ENCODE results near the gene FLACC1. TPM values are rescaled to one million over a fixed set of nuclear protein-coding genes. Genes with fewer than 3 reads are reported as not detected.

The FLACC1 gene
- total and polyA plus RNA-seq, 9 of the 15 experiments (the other 6 are each of a cell fraction or from before 2014, with no cell fraction given) = 0.07 to 0.68 (median 0.22) TPM; not detected in 2

DNA sequence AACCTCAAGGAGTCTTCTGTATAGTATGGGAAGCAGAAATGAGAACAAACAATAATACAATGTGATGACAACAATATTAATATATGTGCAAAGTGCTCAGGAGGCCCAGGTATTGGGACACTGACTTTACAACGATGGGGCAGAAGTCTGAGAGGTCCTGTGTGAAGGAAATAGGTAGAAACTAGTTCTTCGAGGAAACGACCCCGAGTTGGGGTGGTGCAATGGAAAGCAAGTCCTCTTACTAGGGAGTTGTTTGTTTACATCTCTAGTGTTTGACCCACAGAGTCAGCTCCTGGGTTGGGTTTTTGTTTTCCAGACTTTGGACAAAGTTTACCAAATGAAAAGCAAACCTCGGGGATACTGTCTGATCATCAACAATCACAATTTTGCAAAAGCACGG lies 80.6 kb downstream of the FLACC1 start:
- POLR2A ChIA-PET = interaction anchor here (0.6 kb wide), 1 partner anchor 21 kb away, joined by 3 read pairs; no protein-coding TSS in a partner anchor
- FAIRE-seq = no peak
- Histone ChIP-seq H4K20me1 (replicated peaks; ENCODE audit: control insufficient read depth, insufficient read depth, low read length) (no peaks in the 10 kb centered on the region), H3K4me2 (ENCODE audit: insufficient read depth, low read length) (no peak overlapping the region), H3K27me3 (ENCODE audit: control insufficient read depth in 2 of 2, insufficient read depth in 2 of 2, low read length in 2 of 2) (no peaks in the 10 kb centered on the region), H3K79me2 (ENCODE audit: control insufficient read depth, insufficient read depth, low read length) (no peaks in the 10 kb centered on the region), H3K36me3 (ENCODE audit: control insufficient read depth, insufficient read depth, low read length) (peaks cover 67% of the 10 kb centered on the region; the same call in 2 of the 3 replicates), H2AFZ (ENCODE audit: low read depth, low read length) (no peak overlapping the region), H3K9me1 (ENCODE audit: control insufficient read depth, insufficient read depth, low read length) (no peaks in the 10 kb centered on the region), H3K9me3 (replicated peaks; ENCODE audit: control insufficient read depth, insufficient read depth, low read depth, low read length) (no peaks in the 10 kb centered on the region), H3K4me3 (no peak overlapping the region), H3K9ac (ENCODE audit: insufficient read depth in 1 of 2, low read depth in 2 of 2, low read length in 2 of 2) (no peak overlapping the region), H3K4me1 (replicated peaks in 1 of 2; ENCODE audit: control insufficient read depth in 2 of 2, insufficient read depth in 2 of 2, low read length in 2 of 2) (no peaks in the 10 kb centered on the region; a peak in 1 of 5 replicates), H3K27ac (ENCODE audit: extremely low read depth, low read depth, low read length) (no peak overlapping the region)
- CTCF ChIA-PET (ENCODE audit: low intra/inter-chr PET ratio) = no interaction called here
- no peak for ATAC-seq
- intact Hi-C loops (cut with micrococcal nuclease) = no loop called here
- no peak for DNase-seq (ENCODE audit: extremely low read depth in 1 of 4, low spot score in 3 of 4)
- no TSS peak for BruUV-seq (replicated peaks)
- WGBS (ENCODE audit: insufficient coverage, low coverage, missing lambda C conversion rate) = 86% methylated on average over 5 of the region's 6 CpGs
- in situ Hi-C loops (cut with MboI) = no loop called here
- TF ChIP-seq, protein P1, sequence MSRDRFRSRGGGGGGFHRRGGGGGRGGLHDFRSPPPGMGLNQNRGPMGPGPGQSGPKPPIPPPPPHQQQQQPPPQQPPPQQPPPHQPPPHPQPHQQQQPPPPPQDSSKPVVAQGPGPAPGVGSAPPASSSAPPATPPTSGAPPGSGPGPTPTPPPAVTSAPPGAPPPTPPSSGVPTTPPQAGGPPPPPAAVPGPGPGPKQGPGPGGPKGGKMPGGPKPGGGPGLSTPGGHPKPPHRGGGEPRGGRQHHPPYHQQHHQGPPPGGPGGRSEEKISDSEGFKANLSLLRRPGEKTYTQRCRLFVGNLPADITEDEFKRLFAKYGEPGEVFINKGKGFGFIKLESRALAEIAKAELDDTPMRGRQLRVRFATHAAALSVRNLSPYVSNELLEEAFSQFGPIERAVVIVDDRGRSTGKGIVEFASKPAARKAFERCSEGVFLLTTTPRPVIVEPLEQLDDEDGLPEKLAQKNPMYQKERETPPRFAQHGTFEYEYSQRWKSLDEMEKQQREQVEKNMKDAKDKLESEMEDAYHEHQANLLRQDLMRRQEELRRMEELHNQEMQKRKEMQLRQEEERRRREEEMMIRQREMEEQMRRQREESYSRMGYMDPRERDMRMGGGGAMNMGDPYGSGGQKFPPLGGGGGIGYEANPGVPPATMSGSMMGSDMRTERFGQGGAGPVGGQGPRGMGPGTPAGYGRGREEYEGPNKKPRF (IDR thresholded peaks at IDR 0.05; ENCODE audit: low read depth, low read length) = no peak
- TF ChIP-seq HMG20A (CRISPR knock-in tag; conservative IDR thresholded peaks at IDR 0.05) (no peak), EHMT2 (IDR thresholded peaks at IDR 0.05) (no peak), NFYB (IDR thresholded peaks at IDR 0.05; ENCODE audit: extremely low read depth, insufficient read length) (no peak), ESRRA (IDR thresholded peaks at IDR 0.05; ENCODE audit: borderline replicate concordance, low read depth) (no peak), ZNF57 (CRISPR knock-in tag; IDR thresholded peaks at IDR 0.05) (no peak), SP2 (IDR thresholded peaks at IDR 0.05; ENCODE audit: extremely low read depth, low read depth, low read length, poor library complexity, severe bottlenecking) (no peak), CBX3 (IDR thresholded peaks at IDR 0.05; ENCODE audit: borderline replicate concordance in 1 of 2, low read length in 2 of 2) (no peak), NFXL1 (CRISPR knock-in tag; IDR thresholded peaks at IDR 0.05) (no peak), KLF10 (CRISPR knock-in tag; IDR thresholded peaks at IDR 0.05) (no peak)
- TF ChIP-seq, protein P2, sequence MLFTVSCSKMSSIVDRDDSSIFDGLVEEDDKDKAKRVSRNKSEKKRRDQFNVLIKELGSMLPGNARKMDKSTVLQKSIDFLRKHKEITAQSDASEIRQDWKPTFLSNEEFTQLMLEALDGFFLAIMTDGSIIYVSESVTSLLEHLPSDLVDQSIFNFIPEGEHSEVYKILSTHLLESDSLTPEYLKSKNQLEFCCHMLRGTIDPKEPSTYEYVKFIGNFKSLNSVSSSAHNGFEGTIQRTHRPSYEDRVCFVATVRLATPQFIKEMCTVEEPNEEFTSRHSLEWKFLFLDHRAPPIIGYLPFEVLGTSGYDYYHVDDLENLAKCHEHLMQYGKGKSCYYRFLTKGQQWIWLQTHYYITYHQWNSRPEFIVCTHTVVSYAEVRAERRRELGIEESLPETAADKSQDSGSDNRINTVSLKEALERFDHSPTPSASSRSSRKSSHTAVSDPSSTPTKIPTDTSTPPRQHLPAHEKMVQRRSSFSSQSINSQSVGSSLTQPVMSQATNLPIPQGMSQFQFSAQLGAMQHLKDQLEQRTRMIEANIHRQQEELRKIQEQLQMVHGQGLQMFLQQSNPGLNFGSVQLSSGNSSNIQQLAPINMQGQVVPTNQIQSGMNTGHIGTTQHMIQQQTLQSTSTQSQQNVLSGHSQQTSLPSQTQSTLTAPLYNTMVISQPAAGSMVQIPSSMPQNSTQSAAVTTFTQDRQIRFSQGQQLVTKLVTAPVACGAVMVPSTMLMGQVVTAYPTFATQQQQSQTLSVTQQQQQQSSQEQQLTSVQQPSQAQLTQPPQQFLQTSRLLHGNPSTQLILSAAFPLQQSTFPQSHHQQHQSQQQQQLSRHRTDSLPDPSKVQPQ (CRISPR knock-in tag; IDR thresholded peaks at IDR 0.05; ENCODE audit: borderline replicate concordance) = no peak
- TF ChIP-seq, protein P3, sequence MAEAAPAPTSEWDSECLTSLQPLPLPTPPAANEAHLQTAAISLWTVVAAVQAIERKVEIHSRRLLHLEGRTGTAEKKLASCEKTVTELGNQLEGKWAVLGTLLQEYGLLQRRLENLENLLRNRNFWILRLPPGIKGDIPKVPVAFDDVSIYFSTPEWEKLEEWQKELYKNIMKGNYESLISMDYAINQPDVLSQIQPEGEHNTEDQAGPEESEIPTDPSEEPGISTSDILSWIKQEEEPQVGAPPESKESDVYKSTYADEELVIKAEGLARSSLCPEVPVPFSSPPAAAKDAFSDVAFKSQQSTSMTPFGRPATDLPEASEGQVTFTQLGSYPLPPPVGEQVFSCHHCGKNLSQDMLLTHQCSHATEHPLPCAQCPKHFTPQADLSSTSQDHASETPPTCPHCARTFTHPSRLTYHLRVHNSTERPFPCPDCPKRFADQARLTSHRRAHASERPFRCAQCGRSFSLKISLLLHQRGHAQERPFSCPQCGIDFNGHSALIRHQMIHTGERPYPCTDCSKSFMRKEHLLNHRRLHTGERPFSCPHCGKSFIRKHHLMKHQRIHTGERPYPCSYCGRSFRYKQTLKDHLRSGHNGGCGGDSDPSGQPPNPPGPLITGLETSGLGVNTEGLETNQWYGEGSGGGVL (CRISPR knock-in tag; IDR thresholded peaks at IDR 0.05) = no peak
- TF ChIP-seq, protein P4, sequence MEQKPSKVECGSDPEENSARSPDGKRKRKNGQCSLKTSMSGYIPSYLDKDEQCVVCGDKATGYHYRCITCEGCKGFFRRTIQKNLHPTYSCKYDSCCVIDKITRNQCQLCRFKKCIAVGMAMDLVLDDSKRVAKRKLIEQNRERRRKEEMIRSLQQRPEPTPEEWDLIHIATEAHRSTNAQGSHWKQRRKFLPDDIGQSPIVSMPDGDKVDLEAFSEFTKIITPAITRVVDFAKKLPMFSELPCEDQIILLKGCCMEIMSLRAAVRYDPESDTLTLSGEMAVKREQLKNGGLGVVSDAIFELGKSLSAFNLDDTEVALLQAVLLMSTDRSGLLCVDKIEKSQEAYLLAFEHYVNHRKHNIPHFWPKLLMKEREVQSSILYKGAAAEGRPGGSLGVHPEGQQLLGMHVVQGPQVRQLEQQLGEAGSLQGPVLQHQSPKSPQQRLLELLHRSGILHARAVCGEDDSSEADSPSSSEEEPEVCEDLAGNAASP (IDR thresholded peaks at IDR 0.05) = no peak
